Type B pancreatic cell (in vitro differentiated cells): ENCODE data around the gene ATP2B2. TPM values are rescaled to one million over a fixed set of nuclear protein-coding genes. Genes with fewer than 3 reads are reported as not detected.

Experiments
- DNase-seq: peaks from one replicate; pipeline ENCODE4 v3.0.0; 2021; ENCODE audit warnings: mixed read lengths; ENCODE audit not compliant: unreplicated experiment; ENCODE audit errors: extremely low spot score
- H3K27ac Mint-ChIP-seq: 2 replicates; pipeline ENCODE4 v1.8.0; 2021; ENCODE audit warnings: mild to moderate bottlenecking, mixed read lengths
- H3K27me3 Mint-ChIP-seq: 2 replicates; pipeline ENCODE4 v1.8.0; 2021; ENCODE audit warnings: mixed read lengths
- H3K36me3 Mint-ChIP-seq: 2 replicates; pipeline ENCODE4 v1.8.0; 2021; ENCODE audit warnings: mixed read lengths
- H3K4me1 Mint-ChIP-seq: one replicate; pipeline ENCODE4 v1.8.0; 2021; ENCODE audit warnings: mixed read lengths; ENCODE audit not compliant: unreplicated experiment
- H3K4me3 Mint-ChIP-seq: 2 replicates; pipeline ENCODE4 v1.8.0; 2021; ENCODE audit warnings: mild to moderate bottlenecking, mixed read lengths
- H3K9me3 Mint-ChIP-seq: 2 replicates; pipeline ENCODE4 v1.8.0; 2021; ENCODE audit warnings: mixed read lengths
- total RNA-seq: library from RNA; stranded (reverse); gene quantifications from 2 replicates; pipeline ENCODE4 v1.2.1, GENCODE V29; 2021; ENCODE audit warnings: low replicate concordance
- TF ChIP-seq, protein P1 (sequence below): fragments of 200-600 bp; sonication (generic); conservative IDR thresholded peaks from 2 replicates; pipeline ENCODE4 v1.5.0; 2021; ENCODE audit warnings: antibody characterized with exemption, mild to moderate bottlenecking

ATP2B2 gene
- total RNA-seq, 1 donor from 2014 or later, result 0.31 TPM

DNA sequence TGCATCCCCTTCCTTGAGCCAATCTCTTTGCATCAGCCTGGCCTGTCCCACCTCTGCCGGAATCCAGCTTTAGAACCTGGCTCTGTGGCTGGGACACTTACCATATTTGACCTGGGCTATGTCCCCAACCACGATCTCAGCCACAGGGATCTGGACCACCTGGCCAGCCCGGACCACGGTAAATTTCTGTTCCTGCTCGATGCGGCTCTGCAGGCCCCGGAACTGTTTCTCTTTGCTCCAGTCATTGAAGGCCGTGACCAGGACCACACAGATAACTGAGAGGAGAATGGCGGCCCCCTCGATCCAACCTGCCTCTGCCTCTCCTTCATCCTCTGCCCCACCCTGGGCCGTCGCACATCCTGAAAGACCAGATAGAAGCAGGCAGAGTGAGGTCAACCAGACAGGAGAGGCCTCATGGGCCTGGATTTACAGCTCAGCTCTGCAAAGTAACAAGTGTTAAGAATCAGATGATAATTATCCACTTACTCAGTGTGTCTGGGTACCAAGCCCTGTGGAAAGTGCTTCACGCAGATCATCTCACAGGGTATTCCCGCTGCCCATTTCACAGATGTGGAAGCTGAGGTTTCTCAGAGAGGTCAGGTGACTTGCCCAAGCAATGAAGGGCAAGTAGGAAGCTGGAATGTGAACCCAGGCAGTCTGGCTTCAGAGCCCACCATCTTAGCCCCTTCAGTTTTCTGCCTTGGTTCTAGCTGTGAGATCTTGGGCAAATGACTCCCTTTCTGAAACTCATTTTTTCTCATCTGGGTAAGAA is 103.2 kb downstream of the ATP2B2 start:
- TF ChIP-seq, protein P1, sequence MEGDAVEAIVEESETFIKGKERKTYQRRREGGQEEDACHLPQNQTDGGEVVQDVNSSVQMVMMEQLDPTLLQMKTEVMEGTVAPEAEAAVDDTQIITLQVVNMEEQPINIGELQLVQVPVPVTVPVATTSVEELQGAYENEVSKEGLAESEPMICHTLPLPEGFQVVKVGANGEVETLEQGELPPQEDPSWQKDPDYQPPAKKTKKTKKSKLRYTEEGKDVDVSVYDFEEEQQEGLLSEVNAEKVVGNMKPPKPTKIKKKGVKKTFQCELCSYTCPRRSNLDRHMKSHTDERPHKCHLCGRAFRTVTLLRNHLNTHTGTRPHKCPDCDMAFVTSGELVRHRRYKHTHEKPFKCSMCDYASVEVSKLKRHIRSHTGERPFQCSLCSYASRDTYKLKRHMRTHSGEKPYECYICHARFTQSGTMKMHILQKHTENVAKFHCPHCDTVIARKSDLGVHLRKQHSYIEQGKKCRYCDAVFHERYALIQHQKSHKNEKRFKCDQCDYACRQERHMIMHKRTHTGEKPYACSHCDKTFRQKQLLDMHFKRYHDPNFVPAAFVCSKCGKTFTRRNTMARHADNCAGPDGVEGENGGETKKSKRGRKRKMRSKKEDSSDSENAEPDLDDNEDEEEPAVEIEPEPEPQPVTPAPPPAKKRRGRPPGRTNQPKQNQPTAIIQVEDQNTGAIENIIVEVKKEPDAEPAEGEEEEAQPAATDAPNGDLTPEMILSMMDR, result no peak
- no peaks in the 10 kb centered on the region for H3K36me3 Mint-ChIP-seq
- no peak for DNase-seq

DNA sequence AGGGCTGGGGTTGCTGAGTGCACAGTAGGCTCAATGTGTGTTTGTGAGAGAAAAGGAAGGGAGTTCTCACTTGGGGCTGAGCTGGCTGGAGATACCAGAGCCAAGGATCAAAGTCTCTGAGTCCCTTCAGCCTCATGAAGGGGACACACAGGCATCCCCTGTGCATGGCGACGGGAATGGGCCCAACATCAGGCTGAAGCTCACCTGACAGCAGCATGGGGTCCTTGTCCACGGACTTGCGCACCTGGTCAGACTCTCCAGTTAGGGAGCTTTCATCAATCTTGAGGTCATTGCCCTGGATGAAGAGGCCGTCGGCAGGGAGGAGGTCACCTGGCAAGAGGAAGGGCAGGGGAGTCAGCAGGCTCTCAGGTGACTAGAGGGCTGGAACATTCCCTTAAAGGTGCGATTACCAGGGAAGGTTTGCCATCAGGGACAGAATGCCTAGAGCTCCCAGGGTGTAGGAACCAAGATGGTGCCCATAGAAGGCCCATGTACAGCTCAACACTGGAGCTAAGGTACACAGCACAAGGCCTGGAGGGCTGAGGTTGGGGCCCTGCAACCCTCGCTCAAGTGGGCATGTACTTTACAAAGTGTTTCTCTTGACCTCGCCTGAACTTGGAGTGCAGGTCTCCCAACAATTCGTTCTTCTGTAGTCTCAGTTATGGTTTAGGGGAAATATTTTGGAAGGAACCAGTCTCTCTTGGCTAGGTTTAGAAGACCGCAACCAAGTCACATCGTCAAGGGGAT is 104.5 kb downstream of the ATP2B2 start:
- TF ChIP-seq, protein P1, result no peak
- peaks cover 16% of the 10 kb centered on the region for H3K27me3 Mint-ChIP-seq
- H3K4me3 Mint-ChIP-seq, result no peak overlapping the region
- H3K27ac Mint-ChIP-seq, result no peak overlapping the region
- no peaks in the 10 kb centered on the region for H3K4me1 Mint-ChIP-seq
- H3K36me3 Mint-ChIP-seq, result no peaks in the 10 kb centered on the region
- H3K9me3 Mint-ChIP-seq, result no peaks in the 10 kb centered on the region
- no peak for DNase-seq

More for the DNA sequence above, 103.2 kb downstream of the ATP2B2 start:
- peaks cover 14% of the 10 kb centered on the region for H3K27me3 Mint-ChIP-seq
- H3K4me1 Mint-ChIP-seq, result no peaks in the 10 kb centered on the region
- no peak overlapping the region for H3K4me3 Mint-ChIP-seq
- no peak overlapping the region for H3K27ac Mint-ChIP-seq
- no peaks in the 10 kb centered on the region for H3K9me3 Mint-ChIP-seq

DNA sequence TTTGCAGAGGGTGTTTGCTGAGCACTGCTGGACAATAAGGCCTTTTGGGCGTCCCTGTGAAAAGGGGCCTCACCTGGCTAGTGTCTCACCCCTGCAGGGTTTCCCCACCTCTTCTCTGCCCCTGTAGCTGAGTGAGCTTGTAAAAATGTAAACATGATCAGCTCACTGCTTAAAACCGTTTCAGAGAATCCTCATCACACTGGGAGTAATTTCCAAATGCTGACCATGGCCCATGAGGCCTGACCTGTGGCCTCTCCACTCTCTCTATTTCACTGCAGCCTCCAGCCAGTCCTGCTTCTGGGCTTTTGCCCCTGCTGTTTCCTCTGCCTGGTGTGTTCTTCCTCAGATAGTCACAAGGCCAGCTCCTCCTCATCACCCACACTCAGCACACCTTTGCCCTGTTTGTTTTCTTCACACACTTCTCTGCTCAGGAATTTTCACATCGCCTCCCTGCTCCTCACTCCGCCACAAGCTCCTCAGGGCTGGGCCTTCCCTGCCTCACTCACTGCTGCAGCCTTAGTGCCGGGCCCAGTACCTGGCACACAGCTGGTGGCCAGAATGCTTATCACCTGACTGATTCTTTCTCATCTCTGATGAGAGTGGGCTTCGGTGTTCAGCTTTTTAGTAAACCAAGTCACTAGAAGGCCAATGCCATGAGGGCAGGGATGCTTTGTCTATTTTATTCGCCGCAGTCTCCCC is 105.2 kb downstream of the ATP2B2 start:
- peaks cover 22% of the 10 kb centered on the region for H3K27me3 Mint-ChIP-seq
- no peak overlapping the region for H3K4me3 Mint-ChIP-seq
- no peak for DNase-seq
- H3K36me3 Mint-ChIP-seq, result no peaks in the 10 kb centered on the region
- no peak overlapping the region for H3K27ac Mint-ChIP-seq
- no peaks in the 10 kb centered on the region for H3K4me1 Mint-ChIP-seq
- no peaks in the 10 kb centered on the region for H3K9me3 Mint-ChIP-seq
- TF ChIP-seq, protein P1, result no peak

DNA sequence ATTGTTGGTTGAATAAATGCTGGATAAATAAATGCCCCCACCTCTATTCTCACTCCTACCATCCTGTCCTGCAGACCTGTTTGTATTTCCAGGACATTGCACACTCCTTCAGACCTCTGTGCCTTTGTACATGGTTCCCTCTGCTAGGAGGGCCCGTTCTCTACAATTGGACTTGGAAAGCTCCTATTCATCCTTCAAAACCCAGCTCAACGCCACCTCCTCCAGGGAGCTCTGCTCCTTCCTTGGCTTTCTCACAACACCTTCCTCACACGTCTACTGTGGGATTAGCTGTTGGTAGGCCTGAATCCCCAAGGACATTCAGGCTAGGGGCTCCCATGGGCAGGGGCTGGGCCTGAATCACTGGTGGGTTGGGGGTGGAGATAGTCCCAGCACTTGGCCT is 105.8 kb downstream of the ATP2B2 start:
- H3K4me3 Mint-ChIP-seq, result no peak overlapping the region
- TF ChIP-seq, protein P1, result no peak
- no peak overlapping the region for H3K27ac Mint-ChIP-seq
- H3K9me3 Mint-ChIP-seq, result no peaks in the 10 kb centered on the region
- H3K27me3 Mint-ChIP-seq, result peaks cover 25% of the 10 kb centered on the region
- no peaks in the 10 kb centered on the region for H3K36me3 Mint-ChIP-seq
- no peak for DNase-seq
- H3K4me1 Mint-ChIP-seq, result no peaks in the 10 kb centered on the region

DNA sequence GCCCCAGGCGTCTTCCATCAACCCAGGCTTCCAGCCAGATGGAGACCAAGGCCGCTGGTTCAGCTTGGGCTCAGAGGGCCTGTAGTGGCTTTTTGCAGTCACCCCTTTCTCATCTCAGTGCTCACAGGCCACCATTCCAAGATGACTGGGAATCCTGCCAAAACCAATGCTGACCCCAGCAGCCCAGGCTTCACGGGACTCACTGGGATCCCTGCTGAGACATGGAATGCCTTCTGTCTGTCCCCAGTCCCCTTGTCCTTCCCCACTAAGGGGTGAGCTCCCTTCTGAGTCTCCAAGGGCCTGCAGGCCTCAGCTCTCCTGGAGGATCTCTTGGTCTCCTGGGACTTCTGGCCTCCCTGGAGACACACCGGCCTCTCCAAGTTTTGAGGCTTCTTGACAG is 107.0 kb downstream of the ATP2B2 start:
- TF ChIP-seq, protein P1, result no peak
- DNase-seq, result no peak
- Mint-ChIP-seq H3K27me3 (peaks cover 25% of the 10 kb centered on the region), H3K4me1 (no peaks in the 10 kb centered on the region), H3K36me3 (no peaks in the 10 kb centered on the region), H3K9me3 (no peaks in the 10 kb centered on the region), H3K4me3 (no peak overlapping the region), H3K27ac (no peak overlapping the region)
